BE2C (cell line): ENCODE results near the gene ADGRD1.

Source experiments
- DNase-seq: peaks from one replicate; pipeline ENCODE4 v3.0.0-alpha.2; 2020
- H3K27me3 ChIP-seq: fragments of 250-450 bp; sonication (Bioruptor Pico); 2 replicates; pipeline ENCODE4 v1.5.1; 2020; ENCODE audit warnings: mild to moderate bottlenecking
- H3K36me3 ChIP-seq: fragments of 250-450 bp; sonication (Bioruptor Pico); 2 replicates; pipeline ENCODE4 v1.5.1; 2020; ENCODE audit warnings: mild to moderate bottlenecking
- H3K4me1 ChIP-seq: fragments of 250-450 bp; sonication (Bioruptor Pico); 2 replicates; pipeline ENCODE4 v1.5.1; 2020
- H3K4me3 ChIP-seq: 2 replicates; pipeline ENCODE4 v1.5.1; 2011; ENCODE audit warnings: low read depth, low read length
- H3K9me3 ChIP-seq: fragments of 250-450 bp; sonication (Bioruptor Pico); 2 replicates; pipeline ENCODE4 v1.5.1; 2020
- CTCF ChIP-seq: IDR thresholded peaks from 2 replicates; pipeline ENCODE4 v1.5.1; 2012; ENCODE audit warnings: mild to moderate bottlenecking, low read depth, low read length

The ADGRD1 gene

DNA sequence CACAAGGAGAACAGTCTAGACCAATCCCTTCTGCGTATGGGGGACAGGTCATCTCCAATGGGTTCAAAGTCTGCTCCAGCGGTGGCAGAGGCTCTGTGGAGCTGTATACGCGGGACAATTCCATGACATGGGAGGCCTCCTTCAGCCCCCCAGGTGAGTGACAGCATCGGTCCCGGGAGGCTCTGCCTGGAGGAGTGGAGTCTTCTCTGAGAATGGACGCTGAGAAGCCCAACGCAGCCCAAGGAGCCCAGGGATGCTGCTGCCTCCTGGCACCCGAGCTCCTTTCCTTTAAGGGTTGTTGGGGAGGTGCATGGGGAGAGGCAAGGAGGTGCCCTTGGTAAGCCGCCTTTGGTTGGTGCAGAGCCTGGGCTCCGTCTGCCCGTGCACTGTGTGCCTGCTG lies 28.2 kb downstream of the ADGRD1 start:
- no peak for DNase-seq
- no peak overlapping the region for H3K4me3 ChIP-seq
- no peaks in the 10 kb centered on the region for H3K27me3 ChIP-seq
- no peaks in the 10 kb centered on the region for H3K4me1 ChIP-seq
- no peaks in the 10 kb centered on the region for H3K36me3 ChIP-seq
- H3K9me3 ChIP-seq, result no peaks in the 10 kb centered on the region
- no peak for TF ChIP-seq CTCF

GRCh38 chr12:130982565-130983225 lies 29.0 kb downstream of the ADGRD1 start:
- Histone ChIP-seq H3K27me3 (no peaks in the 10 kb centered on the region), H3K4me3 (no peak overlapping the region), H3K36me3 (no peaks in the 10 kb centered on the region)

GRCh38 chr12:130983328-130984017 lies 29.8 kb downstream of the ADGRD1 start:
- H3K27me3 ChIP-seq, result no peaks in the 10 kb centered on the region
- no peak for TF ChIP-seq CTCF
- H3K4me3 ChIP-seq, result no peak overlapping the region
- no peaks in the 10 kb centered on the region; the same call in 1 of the 2 replicates for H3K4me1 ChIP-seq
- no peaks in the 10 kb centered on the region for H3K9me3 ChIP-seq
- DNase-seq, result no peak
- no peaks in the 10 kb centered on the region for H3K36me3 ChIP-seq

More at GRCh38 chr12:130982565-130983225, 29.0 kb downstream of the ADGRD1 start:
- no peak for DNase-seq
- H3K9me3 ChIP-seq, result no peaks in the 10 kb centered on the region
- H3K4me1 ChIP-seq, result no peaks in the 10 kb centered on the region
- no peak for TF ChIP-seq CTCF

DNA sequence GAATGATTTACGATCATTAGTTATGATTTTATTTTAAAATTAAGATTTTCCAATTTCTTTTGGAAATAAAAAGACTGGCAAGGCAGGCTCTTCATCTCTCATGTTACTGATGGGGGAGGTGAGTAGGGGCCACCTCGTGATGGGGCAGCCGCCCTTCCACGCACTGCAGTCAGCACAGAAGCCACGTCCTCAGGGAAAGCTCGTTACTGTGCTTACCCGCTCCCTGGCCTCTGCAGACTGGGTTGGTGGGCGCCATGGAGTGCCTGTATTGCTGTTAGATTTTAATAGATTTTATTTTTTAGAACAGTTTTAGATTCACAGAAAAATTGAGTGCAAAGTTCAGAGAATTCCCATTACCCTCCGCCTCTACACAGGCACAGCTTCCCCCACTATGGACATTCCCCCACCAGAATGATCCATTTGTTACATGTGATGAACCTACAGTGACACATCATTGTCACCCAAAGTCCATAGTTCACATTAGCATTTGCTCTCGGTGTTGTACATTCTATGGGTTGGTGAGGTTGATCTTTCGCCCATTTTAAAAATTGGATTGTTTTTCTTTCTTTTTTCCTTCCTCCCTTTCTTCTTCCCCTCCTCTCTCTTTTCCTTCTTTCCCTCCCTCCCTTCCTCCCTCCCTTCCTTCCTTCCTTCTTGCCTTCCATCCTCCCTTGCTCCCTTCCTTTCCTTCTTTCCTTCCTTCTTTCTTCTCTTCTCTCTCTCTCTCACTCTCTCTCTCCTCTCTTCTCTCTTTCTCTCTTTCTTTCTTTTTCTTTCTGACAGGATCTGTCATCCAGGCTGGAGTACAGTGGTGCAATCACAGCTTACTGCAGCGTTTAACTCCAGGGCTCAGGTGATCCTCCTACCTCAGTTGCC lies 30.7 kb downstream of the ADGRD1 start:
- Histone ChIP-seq H3K36me3 (no peaks in the 10 kb centered on the region), H3K9me3 (no peaks in the 10 kb centered on the region), H3K4me3 (no peak overlapping the region), H3K4me1 (no peaks in the 10 kb centered on the region; the same call in 1 of the 2 replicates), H3K27me3 (no peaks in the 10 kb centered on the region)
- no peak for DNase-seq
- TF ChIP-seq CTCF, result no peak

DNA sequence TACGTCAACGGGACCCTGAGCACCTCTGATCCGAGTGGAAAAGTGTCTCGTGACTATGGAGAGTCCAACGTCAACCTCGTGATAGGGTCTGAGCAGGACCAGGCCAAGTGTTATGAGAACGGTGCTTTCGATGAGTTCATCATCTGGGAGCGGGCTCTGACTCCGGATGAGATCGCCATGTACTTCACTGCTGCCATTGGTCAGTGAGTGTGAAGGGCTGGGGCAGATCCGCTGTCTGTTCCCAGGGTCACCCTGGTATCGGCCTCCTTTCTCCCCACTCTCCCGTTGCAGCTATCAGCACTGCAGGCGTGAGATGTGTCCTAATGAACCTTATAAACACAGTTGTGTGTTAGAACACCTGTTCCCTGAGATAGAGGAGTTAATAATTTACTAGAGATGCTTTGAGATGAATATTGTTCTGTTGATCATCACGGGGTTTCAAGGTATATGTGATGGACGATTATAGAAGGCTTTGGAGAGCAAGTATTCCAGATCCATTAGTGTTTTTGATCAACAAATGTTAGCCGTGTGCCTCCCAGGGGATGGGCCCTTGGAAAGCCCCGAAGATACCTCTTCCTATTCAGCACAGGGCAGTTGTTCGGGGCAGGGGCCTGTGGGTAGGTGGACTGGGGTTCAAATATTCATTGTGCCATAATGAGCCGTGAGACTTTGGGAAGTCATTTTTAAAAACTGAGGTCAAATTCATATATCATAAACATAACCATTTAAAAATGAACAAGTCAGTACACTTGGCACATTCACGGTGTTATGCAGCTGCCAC lies 33.6 kb downstream of the ADGRD1 start:
- Histone ChIP-seq H3K4me3 (no peak overlapping the region), H3K27me3 (no peaks in the 10 kb centered on the region), H3K36me3 (no peaks in the 10 kb centered on the region), H3K9me3 (no peaks in the 10 kb centered on the region), H3K4me1 (no peaks in the 10 kb centered on the region; the same call in 1 of the 2 replicates)
- no peak for TF ChIP-seq CTCF
- DNase-seq, result no peak
